ENCODE measurements around the gene CBLL2.
A peak's percentile ranks its signal among the peaks of the same experiment; 100 is the strongest.

CBLL2 gene

DNA sequence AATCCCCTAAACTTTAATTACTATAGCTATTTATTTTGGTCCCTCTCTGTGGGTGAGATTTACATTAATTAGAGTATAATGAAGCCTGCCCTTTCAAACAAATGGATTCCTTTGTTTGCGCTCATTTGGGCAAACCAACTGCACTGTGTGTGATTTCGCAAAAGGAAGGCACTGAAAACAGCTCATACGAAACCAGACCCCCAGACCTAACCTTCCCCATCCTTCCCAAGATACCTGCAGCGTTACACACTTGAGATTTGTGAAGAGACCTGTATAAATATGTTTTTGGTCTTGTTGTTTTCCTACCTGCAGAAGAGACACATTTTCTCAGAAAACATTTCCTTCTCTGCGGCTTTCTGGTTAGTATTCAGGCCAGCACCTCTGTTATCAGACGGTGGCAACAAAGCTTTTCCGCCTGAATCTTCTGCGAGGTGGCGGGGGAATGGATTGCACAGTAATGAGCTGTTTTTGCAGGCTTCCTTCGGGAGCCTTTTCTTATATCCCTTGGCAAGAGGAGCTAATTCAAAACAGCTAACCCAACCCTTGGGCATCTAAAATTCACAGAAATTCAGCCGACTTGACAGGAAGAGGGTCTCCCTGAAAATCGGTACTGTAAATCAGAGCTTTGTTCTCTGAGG is 47.6 kb downstream of the CBLL2 start:
- H3K9ac ChIP-seq, result no peak overlapping the region
- H3K4me3 ChIP-seq, result no peak overlapping the region
- peaks cover 0 to 9% (median 0%) of the 10 kb centered on the region in 10 experiments; a peak in 3 of 20 replicates for H3K4me1 ChIP-seq
- no peak overlapping the region for H3K4me2 ChIP-seq
- H3K9me3 ChIP-seq (replicated peaks in 1 of 11), result peaks cover 19 to 54% (median 38%) of the 10 kb centered on the region in 11 experiments; a peak in 19 of 22 replicates
- H3K36me3 ChIP-seq, result no peaks in the 10 kb centered on the region; a peak in 1 of 22 replicates
- no peaks in the 10 kb centered on the region for H4K20me1 ChIP-seq
- no peak overlapping the region for H3K27ac ChIP-seq
- no peaks in the 10 kb centered on the region for H3K27me3 ChIP-seq
- TF ChIP-seq Cebpa-rat (IDR thresholded peaks at IDR 0.05), result no peak

DNA sequence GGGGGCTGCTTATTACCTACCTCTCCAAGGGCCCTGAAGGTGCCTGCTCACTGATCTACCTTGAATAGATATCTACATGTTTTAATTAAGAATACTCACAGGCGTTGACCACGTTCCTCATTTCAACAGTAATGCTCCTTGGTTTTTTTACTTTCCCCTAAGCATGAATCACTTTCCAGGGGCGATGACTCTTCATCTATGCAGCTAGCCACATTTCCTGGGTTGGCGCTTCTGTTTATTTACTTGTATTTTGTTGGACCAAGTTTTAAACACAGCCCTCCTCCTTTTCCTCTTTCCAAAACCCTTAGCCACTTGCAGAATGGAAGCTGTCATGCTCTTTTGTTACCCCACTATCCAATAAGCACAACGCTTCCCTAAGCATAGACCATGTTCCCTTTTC is 50.8 kb downstream of the CBLL2 start:
- no peaks in the 10 kb centered on the region; a peak in 1 of 22 replicates for H3K36me3 ChIP-seq
- H3K9me3 ChIP-seq (replicated peaks in 1 of 11), result peaks cover 19 to 50% (median 33%) of the 10 kb centered on the region in 11 experiments; a peak in 18 of 22 replicates
- TF ChIP-seq Cebpa-rat (IDR thresholded peaks at IDR 0.05), result no peak
- H3K9ac ChIP-seq, result no peak overlapping the region
- no peaks in the 10 kb centered on the region for H4K20me1 ChIP-seq
- peak overlapping the region in 1 of 11 experiments; percentile 19; a peak in 1 of 22 replicates for H3K4me2 ChIP-seq
- H3K27me3 ChIP-seq, result no peaks in the 10 kb centered on the region
- H3K4me1 ChIP-seq, result peaks cover 0 to 9% (median 0%) of the 10 kb centered on the region in 10 experiments; a peak in 2 of 20 replicates
- no peak overlapping the region for H3K27ac ChIP-seq
- H3K4me3 ChIP-seq, result no peak overlapping the region

All from BLaER1 treated with 17β-estradiol and CSF1 and Interleukin-3, amounts not matched to agents 10 nM and 100 nM (cell line).